GM19397 (cell line): ENCODE results near the gene PRODH2.
"Not testable (repeated sequence)": the region's sequence is repeated elsewhere in the genome, so short reads cannot be mapped to it uniquely, and the experiment has no call there.

Experiments
- ATAC-seq: cut with Tn5 transposase; IDR thresholded peaks from one replicate; pipeline ENCODE4 v1.9.1; 2021; ENCODE audit warnings: mild to moderate bottlenecking, moderate library complexity; ENCODE audit not compliant: unreplicated experiment

The PRODH2 gene

GRCh38 chr19:35782589-35782988 lies 30.1 kb downstream of the PRODH2 start:
- no peak for ATAC-seq

- ATAC-seq = no peak
Observed at GRCh38 chr19:35781650-35782049, 31.0 kb downstream of the PRODH2 start.

- no peak for ATAC-seq
Observed at GRCh38 chr19:35780717-35781116, 31.9 kb downstream of the PRODH2 start.

- no peak for ATAC-seq
Observed at GRCh38 chr19:35780058-35780457, 32.6 kb downstream of the PRODH2 start.

GRCh38 chr19:35779033-35779432 lies 33.6 kb downstream of the PRODH2 start:
- no peak for ATAC-seq

GRCh38 chr19:35777961-35778360 lies 34.7 kb downstream of the PRODH2 start:
- no peak for ATAC-seq

GRCh38 chr19:35777086-35777841 lies 35.4 kb downstream of the PRODH2 start:
- ATAC-seq = no peak

- ATAC-seq = no peak
Observed at GRCh38 chr19:35776102-35776788, 36.4 kb downstream of the PRODH2 start.

GRCh38 chr19:35775298-35776101 lies 37.1 kb downstream of the PRODH2 start, which contains the start of gene ARHGAP33:
Gene ARHGAP33, plus strand, starts transcription at chr19:35775564. Its CDS starts 95 bp downstream, at chr19:35775659.
- peak; percentile 93 for ATAC-seq

GRCh38 chr19:35775046-35775297 lies 37.7 kb downstream of the PRODH2 start:
- peak; percentile 9 for ATAC-seq

GRCh38 chr19:35774274-35775045 lies 38.2 kb downstream of the PRODH2 start:
- no peak for ATAC-seq

- no peak for ATAC-seq
Observed at GRCh38 chr19:35773020-35773806, 39.4 kb downstream of the PRODH2 start.

- not testable (repeated sequence) for ATAC-seq
Observed at GRCh38 chr19:35772362-35772761, 40.3 kb downstream of the PRODH2 start.

GRCh38 chr19:35768082-35768421 lies 44.6 kb downstream of the PRODH2 start:
- ATAC-seq = no peak

- ATAC-seq = no peak
Observed at GRCh38 chr19:35767288-35768081, 45.2 kb downstream of the PRODH2 start.

- ATAC-seq = no peak
Observed at GRCh38 chr19:35766571-35767104, 46.0 kb downstream of the PRODH2 start.

- ATAC-seq = no peak
Observed at GRCh38 chr19:35764432-35765315, 48.0 kb downstream of the PRODH2 start.

- ATAC-seq = no peak
Observed at GRCh38 chr19:35760711-35761349, 51.8 kb downstream of the PRODH2 start.
